Panc1 (cell line): Measurements from ENCODE around the gene KLK7. TPM values are rescaled to one million over a fixed set of nuclear protein-coding genes. Genes with fewer than 3 reads are reported as not detected.

Experiments used
- ATAC-seq: fragments of 200-7000 bp; cut with Tn5 transposase; 2 replicates; pipeline ENCODE4 v1.9.1; 2020; ENCODE audit warnings: mild to moderate bottlenecking, moderate library complexity
- BruUV-seq: library from RNA; stranded (reverse); fragments of 400-500 nt; replicated peaks from 2 replicates; lab custom pipeline; 2021; lab: Mats Ljungman, UMichigan
- CTCF ChIA-PET: fragments of 300-600 bp; sonication (Branson Sonifier 250); formaldehyde crosslinking; loops from one replicate; lab custom pipeline; 2022; ENCODE audit warnings: antibody characterized with exemption; lab: Charles Lee
- POLR2A ChIA-PET: fragments of 300-600 bp; sonication (Branson Sonifier 250); formaldehyde crosslinking; loops from one replicate; lab custom pipeline; 2022; ENCODE audit warnings: antibody characterized with exemption; lab: Charles Lee
- DNase-seq: peaks from one replicate; pipeline ENCODE4 v3.0.0-alpha.2; 2010; ENCODE audit warnings: low read depth, low spot score
- H3K27ac ChIP-seq: 2 replicates; pipeline ENCODE4 v1.5.1; 2011; ENCODE audit warnings: mild to moderate bottlenecking, low read length, inconsistent platforms
- H3K27me3 ChIP-seq: fragments of 200-500 bp; sonication (Bioruptor generic); 2 replicates; pipeline ENCODE4 v1.6.0; 2014; ENCODE audit warnings: low read length, inconsistent platforms; ENCODE audit not compliant: control insufficient read depth, insufficient read depth
- H3K36me3 ChIP-seq: fragments of 200-500 bp; sonication (Bioruptor generic); 2 replicates; pipeline ENCODE4 v1.5.1; 2014; ENCODE audit warnings: inconsistent platforms, mild to moderate bottlenecking, low read length, moderate library complexity; ENCODE audit not compliant: control insufficient read depth, insufficient read depth
- H3K4me1 ChIP-seq: 2 replicates; pipeline ENCODE4 v1.5.1; 2011; ENCODE audit warnings: inconsistent platforms, mild to moderate bottlenecking, low read length, moderate library complexity; ENCODE audit not compliant: control insufficient read depth, insufficient read depth
- H3K4me3 ChIP-seq, 2 experiments: 2 replicates each; pipeline ENCODE4 v1.5.1; 2011 to 2012; ENCODE audit warnings: low read depth in 2 of 2, low read length in 2 of 2, mild to moderate bottlenecking in 2 of 2, inconsistent platforms in 1 of 2, moderate library complexity in 1 of 2
- H3K9me3 ChIP-seq: fragments of 200-500 bp; sonication (Bioruptor generic); 2 replicates; pipeline ENCODE4 v1.5.1; 2014; ENCODE audit warnings: low read depth, mild to moderate bottlenecking, inconsistent platforms, low read length, moderate library complexity; ENCODE audit not compliant: control insufficient read depth, insufficient read depth
- POLR2AphosphoS5 ChIP-seq: IDR thresholded peaks from 2 replicates; pipeline ENCODE4 v1.6.1; 2012; ENCODE audit warnings: mild to moderate bottlenecking, low read depth, low read length, moderate library complexity
- SIN3A ChIP-seq: IDR thresholded peaks from 2 replicates; pipeline ENCODE4 v1.6.1; 2012; ENCODE audit warnings: low read depth, mild to moderate bottlenecking, low read length, moderate library complexity, borderline replicate concordance; ENCODE audit not compliant: insufficient read depth
- TCF7L2 ChIP-seq: IDR thresholded peaks from 2 replicates; pipeline ENCODE4 v1.6.1; 2011; ENCODE audit warnings: mild to moderate bottlenecking, low read depth, low read length, inconsistent platforms
- in situ Hi-C: cut with HindIII; loops from 2 replicates; pipeline ENCODE4 v1.10.0; 2016; ENCODE audit warnings: low sequenced_read_pairs, low pct_unique_long_range_greater_than_20kb
- intact Hi-C: fragments of 100-400 bp; cut with micrococcal nuclease; formaldehyde crosslinking; loops from one replicate; pipeline ENCODE4 v1.10.0; 2022; ENCODE audit not compliant: unreplicated experiment
- total RNA-seq: library from RNA; stranded (reverse); gene quantifications from one replicate; pipeline ENCODE4 v1.2.1, GENCODE V29; 2021; ENCODE audit not compliant: unreplicated experiment
- TF ChIP-seq, protein P1 (sequence below): fragments of 450-650 bp; IDR thresholded peaks from 2 replicates; pipeline ENCODE4 v1.5.1; 2017; ENCODE audit warnings: mild to moderate bottlenecking
- TF ChIP-seq, protein P2 (sequence below), 2 experiments: IDR thresholded peaks; 2 replicates each; pipeline ENCODE4 v1.6.1; 2011 to 2012; ENCODE audit warnings: low read depth in 2 of 2, control low read depth in 1 of 2, low read length in 1 of 2, mild to moderate bottlenecking in 1 of 2, moderate library complexity in 1 of 2; ENCODE audit not compliant: insufficient read depth in 1 of 2

KLK7 gene
- total RNA-seq, 1 experiment from 2014 or later: not detected

DNA sequence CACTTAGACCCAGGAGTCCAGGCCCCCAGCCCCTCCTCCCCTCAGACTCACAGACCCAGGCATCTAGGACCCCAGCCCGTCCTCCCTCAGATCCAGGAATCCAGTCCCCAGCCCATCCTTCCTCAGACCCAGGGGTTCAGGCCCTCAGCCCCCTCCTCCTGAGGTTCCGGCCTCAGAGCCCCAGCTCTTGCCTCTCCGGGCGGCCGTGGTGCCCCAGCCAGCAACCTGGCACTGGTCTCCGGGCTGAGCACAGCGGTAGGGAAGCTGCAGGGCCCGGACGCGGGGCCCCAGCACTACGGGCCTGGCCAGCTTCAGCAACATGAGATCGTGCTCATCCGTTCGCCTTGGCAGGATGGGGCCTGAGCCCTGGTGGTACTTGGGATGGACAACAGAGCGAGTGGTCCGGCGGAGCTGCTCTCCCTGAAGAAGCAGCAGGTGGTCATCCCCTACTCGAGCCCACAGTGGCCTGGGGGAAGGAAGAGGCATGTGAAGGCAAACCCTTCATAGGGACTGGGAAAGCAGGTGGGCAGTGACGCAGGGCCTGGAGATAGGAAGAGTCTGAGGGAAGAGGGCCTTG, 32.1 kb upstream of the KLK7 start:
- POLR2A ChIA-PET: interaction anchor here (0.6 kb wide), 1 partner anchor 120 kb away, joined by 4 read pairs; no protein-coding TSS in a partner anchor

DNA sequence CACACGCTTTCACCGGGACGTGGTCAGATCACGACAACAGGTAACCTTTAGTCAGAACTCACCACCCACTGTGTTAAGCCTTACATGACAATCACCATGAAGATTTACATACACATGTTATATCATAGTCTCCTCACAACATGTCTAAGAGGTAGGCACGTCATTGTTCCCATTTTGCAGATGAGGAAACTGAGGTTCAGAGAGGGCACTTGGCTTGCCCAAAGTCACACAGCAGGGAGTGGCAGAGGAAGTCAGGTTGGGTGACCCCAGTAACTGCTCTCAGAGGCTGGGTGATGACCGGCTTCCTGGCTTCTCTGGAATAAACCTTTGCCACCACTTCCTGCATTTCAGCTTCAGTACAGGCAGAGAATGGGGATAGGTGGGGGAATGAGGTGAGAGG, 30.5 kb upstream of the KLK7 start:
- intact Hi-C loops (loop anchor here (2.0 kb wide), 1 partner anchor 83 kb away; no protein-coding TSS in a partner anchor), in situ Hi-C loops (no loop called here)
- no peak overlapping the region for H3K4me3 ChIP-seq
- BruUV-seq: no TSS peak
- no peaks in the 10 kb centered on the region for H3K9me3 ChIP-seq
- peaks cover 2% of the 10 kb centered on the region; the same call in 1 of the 2 replicates for H3K27me3 ChIP-seq
- H3K27ac ChIP-seq: no peak overlapping the region
- ChIA-PET POLR2A (no interaction called here), CTCF (no interaction called here)
- H3K4me1 ChIP-seq: no peaks in the 10 kb centered on the region
- ATAC-seq (no peak), DNase-seq (no peak)
- TF ChIP-seq TCF7L2 (no peak), SIN3A (no peak), POLR2AphosphoS5 (no peak)
- TF ChIP-seq, protein P1, sequence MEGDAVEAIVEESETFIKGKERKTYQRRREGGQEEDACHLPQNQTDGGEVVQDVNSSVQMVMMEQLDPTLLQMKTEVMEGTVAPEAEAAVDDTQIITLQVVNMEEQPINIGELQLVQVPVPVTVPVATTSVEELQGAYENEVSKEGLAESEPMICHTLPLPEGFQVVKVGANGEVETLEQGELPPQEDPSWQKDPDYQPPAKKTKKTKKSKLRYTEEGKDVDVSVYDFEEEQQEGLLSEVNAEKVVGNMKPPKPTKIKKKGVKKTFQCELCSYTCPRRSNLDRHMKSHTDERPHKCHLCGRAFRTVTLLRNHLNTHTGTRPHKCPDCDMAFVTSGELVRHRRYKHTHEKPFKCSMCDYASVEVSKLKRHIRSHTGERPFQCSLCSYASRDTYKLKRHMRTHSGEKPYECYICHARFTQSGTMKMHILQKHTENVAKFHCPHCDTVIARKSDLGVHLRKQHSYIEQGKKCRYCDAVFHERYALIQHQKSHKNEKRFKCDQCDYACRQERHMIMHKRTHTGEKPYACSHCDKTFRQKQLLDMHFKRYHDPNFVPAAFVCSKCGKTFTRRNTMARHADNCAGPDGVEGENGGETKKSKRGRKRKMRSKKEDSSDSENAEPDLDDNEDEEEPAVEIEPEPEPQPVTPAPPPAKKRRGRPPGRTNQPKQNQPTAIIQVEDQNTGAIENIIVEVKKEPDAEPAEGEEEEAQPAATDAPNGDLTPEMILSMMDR: no peak
- TF ChIP-seq, protein P2, sequence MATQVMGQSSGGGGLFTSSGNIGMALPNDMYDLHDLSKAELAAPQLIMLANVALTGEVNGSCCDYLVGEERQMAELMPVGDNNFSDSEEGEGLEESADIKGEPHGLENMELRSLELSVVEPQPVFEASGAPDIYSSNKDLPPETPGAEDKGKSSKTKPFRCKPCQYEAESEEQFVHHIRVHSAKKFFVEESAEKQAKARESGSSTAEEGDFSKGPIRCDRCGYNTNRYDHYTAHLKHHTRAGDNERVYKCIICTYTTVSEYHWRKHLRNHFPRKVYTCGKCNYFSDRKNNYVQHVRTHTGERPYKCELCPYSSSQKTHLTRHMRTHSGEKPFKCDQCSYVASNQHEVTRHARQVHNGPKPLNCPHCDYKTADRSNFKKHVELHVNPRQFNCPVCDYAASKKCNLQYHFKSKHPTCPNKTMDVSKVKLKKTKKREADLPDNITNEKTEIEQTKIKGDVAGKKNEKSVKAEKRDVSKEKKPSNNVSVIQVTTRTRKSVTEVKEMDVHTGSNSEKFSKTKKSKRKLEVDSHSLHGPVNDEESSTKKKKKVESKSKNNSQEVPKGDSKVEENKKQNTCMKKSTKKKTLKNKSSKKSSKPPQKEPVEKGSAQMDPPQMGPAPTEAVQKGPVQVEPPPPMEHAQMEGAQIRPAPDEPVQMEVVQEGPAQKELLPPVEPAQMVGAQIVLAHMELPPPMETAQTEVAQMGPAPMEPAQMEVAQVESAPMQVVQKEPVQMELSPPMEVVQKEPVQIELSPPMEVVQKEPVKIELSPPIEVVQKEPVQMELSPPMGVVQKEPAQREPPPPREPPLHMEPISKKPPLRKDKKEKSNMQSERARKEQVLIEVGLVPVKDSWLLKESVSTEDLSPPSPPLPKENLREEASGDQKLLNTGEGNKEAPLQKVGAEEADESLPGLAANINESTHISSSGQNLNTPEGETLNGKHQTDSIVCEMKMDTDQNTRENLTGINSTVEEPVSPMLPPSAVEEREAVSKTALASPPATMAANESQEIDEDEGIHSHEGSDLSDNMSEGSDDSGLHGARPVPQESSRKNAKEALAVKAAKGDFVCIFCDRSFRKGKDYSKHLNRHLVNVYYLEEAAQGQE (IDR thresholded peaks at IDR 0.05; ENCODE audit: insufficient read depth in 1 of 2, low read depth in 2 of 2, low read length in 1 of 2): no peak
- no peaks in the 10 kb centered on the region; the same call in 1 of the 2 replicates for H3K36me3 ChIP-seq

More for the DNA sequence above, 32.1 kb upstream of the KLK7 start:
- TF ChIP-seq SIN3A (no peak), TCF7L2 (no peak), POLR2AphosphoS5 (no peak)
- TF ChIP-seq, protein P1: no peak
- TF ChIP-seq, protein P2 (IDR thresholded peaks at IDR 0.05; ENCODE audit: insufficient read depth in 1 of 2, low read depth in 2 of 2, low read length in 1 of 2): no peak
- intact Hi-C loops (loop anchor here (2.0 kb wide), 1 partner anchor 85 kb away; no protein-coding TSS in a partner anchor), in situ Hi-C loops (no loop called here)
- Histone ChIP-seq H3K4me3 (no peak overlapping the region), H3K9me3 (no peaks in the 10 kb centered on the region), H3K36me3 (no peaks in the 10 kb centered on the region; the same call in 1 of the 2 replicates), H3K27me3 (peaks cover 2% of the 10 kb centered on the region; the same call in 1 of the 2 replicates), H3K4me1 (no peaks in the 10 kb centered on the region; the same call in 1 of the 2 replicates), H3K27ac (no peak overlapping the region)
- DNase-seq (no peak), ATAC-seq (no peak)
- no TSS peak for BruUV-seq
- CTCF ChIA-PET: interaction anchor here (2.3 kb wide), 1 partner anchor 87 kb away, joined by 15 read pairs; no protein-coding TSS in a partner anchor
